Measurements from ENCODE around the gene TMEM163.

DNA sequence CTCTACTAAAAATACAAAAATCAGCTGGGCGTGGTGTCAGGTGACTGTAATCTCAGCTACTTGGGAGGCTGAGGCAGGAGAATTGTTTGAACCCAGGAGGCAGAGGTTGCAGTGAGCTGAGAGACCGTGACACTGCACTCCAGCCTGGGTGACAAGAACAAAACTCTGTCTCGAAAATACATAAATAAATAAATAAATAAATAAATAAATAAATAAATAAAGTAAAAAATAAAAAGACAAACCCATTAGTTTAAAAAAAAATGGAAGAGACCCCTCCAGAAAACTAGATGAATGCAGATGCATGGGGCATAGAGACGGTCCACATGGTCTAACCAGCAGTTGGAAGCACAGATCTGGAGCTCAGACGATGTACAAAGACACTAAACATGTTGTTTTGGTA, 18.1 kb downstream of the TMEM163 start:
- TF ChIP-seq CTCF (IDR thresholded peaks at IDR 0.05; ENCODE audit: extremely low read depth in 1 of 2, insufficient read depth in 1 of 2, low read depth in 1 of 2, low read length in 2 of 2) = no peak
- TF ChIP-seq MYC (IDR thresholded peaks at IDR 0.05; ENCODE audit: low read depth, low read length) = no peak
- no peak for TF ChIP-seq POLR2AphosphoS5 (IDR thresholded peaks at IDR 0.05; ENCODE audit: insufficient read depth, low read depth, low read length)
